ENCODE measurements around the gene FGD6. TPM values are rescaled to one million over a fixed set of nuclear protein-coding genes. Genes with fewer than 3 reads are reported as not detected.
A peak's percentile ranks its signal among the peaks of the same experiment; 100 is the strongest.

The FGD6 gene
- total and polyA plus RNA-seq, 4 experiments from 2014 or later, result 0.16 to 0.70 (median 0.69) TPM; not detected in 1

DNA sequence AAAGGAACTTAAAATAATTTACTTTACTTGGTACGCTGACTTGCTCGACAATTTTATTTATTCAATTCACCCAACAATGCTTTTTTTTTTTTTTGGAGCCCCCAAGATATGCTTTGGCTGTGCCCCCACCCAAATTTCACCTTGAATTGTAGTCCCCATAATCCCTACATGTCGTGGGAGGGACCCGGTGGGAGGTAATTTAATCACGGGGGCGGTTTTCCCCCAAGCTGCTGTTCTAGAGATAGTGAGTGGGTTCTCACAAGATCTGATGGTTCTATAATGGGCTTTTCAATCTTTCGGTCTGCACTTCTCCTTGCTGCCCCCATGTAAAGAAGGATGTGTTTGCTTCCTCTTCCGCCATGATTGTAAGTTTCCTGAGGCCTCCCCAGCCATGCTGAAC is 10.4 kb downstream of the FGD6 start:
- POLR2A ChIA-PET (ENCODE audit: partially characterized antibody), result no interaction called here
- Histone ChIP-seq H3K27ac (ENCODE audit: low read depth, low read length) (no peak overlapping the region), H3K9me3 (ENCODE audit: control insufficient read depth in 1 of 2, low read length in 2 of 2) (no peaks in the 10 kb centered on the region), H3K4me3 (ENCODE audit: low read length in 2 of 2) (no peak overlapping the region), H3K27me3 (ENCODE audit: insufficient read depth, low read length) (no peaks in the 10 kb centered on the region), H3K36me3 (ENCODE audit: insufficient read depth, low read length) (no peaks in the 10 kb centered on the region), H3K4me1 (ENCODE audit: insufficient read depth, low read length) (no peaks in the 10 kb centered on the region)
- intact Hi-C loops (cut with micrococcal nuclease), result no loop called here
- Mint-ChIP-seq H3K27me3 (peaks cover 0 to 1% of the 10 kb centered on the region in 2 donors), H3K9me3 (no peaks in the 10 kb centered on the region), H3K4me3 (no peak overlapping the region), H3K36me3 (no peaks in the 10 kb centered on the region), H3K27ac (no peak overlapping the region), H3K4me1 (no peaks in the 10 kb centered on the region)
- CTCF ChIA-PET (ENCODE audit: partially characterized antibody), result no interaction called here
- DNase-seq, result no peak

DNA sequence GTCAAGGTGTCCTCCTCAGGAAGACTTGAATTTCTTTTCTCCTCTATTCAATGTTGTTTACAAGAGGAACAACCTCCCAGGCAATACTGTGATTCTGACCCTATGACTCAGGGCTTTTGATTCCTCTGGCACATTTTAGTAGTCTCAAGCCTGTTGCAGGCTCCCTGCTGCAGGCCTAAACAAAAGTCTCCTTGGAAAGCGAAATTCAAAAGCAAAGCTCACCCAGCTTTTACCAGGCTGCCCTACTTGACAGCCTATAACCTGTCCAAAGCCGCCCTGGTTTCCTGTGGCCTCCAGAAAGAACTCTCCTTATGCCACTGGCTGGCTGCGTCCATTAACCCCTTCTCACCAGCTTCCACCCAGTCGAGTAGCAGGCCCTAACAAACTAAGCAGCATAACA is 11.6 kb downstream of the FGD6 start:
- H3K9me3 ChIP-seq (ENCODE audit: control insufficient read depth in 1 of 2, low read length in 2 of 2), result no peaks in the 10 kb centered on the region
- intact Hi-C loops (cut with micrococcal nuclease), result no loop called here
- ChIA-PET CTCF (ENCODE audit: partially characterized antibody) (interaction anchor here (0.9 kb wide), 1 partner anchor 11 kb away, joined by 3 read pairs; no protein-coding TSS in a partner anchor), POLR2A (ENCODE audit: partially characterized antibody) (no interaction called here)
- no peaks in the 10 kb centered on the region for H3K4me1 ChIP-seq (ENCODE audit: insufficient read depth, low read length)
- H3K36me3 ChIP-seq (ENCODE audit: insufficient read depth, low read length), result no peaks in the 10 kb centered on the region
- no peaks in the 10 kb centered on the region for H3K27me3 ChIP-seq (ENCODE audit: insufficient read depth, low read length)
- no peak overlapping the region for H3K27ac Mint-ChIP-seq
- H3K4me3 Mint-ChIP-seq, result no peak overlapping the region
- no peak overlapping the region for H3K4me3 ChIP-seq (ENCODE audit: low read length in 2 of 2)
- H3K27me3 Mint-ChIP-seq, result peaks cover 0 to 1% of the 10 kb centered on the region in 2 donors
- no peaks in the 10 kb centered on the region for H3K9me3 Mint-ChIP-seq
- no peaks in the 10 kb centered on the region for H3K4me1 Mint-ChIP-seq
- H3K36me3 Mint-ChIP-seq, result no peaks in the 10 kb centered on the region
- no peak overlapping the region for H3K27ac ChIP-seq (ENCODE audit: low read depth, low read length)
- DNase-seq, result no peak

DNA sequence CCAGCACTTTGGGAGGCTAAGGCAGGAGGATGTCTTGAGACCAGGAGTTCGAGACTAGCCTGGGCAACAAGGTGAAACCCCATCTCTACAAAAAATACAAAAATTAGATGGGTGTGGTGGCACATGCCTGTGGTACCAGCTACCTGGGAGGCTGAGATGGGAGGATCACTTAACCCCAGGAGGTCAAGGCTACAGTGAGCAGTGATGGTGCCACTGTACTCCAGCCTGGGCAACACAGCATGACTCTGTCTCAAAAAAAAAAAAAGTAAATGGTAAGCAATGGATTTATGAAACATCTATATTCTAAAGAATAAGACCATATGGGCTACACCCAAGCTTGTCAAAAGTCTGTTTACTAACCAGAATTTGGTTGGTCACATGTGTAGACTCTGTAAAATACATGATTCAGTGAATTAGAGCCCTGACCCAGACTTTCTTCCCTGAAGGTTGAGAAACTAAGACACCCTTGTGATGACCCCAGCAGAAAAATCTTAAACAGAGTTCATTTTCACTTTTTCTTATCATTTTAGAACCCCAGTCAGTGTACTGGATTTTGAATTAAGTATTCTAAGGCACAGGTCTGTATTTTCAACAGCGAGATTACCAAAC is 12.1 kb downstream of the FGD6 start:
- Histone ChIP-seq H3K4me1 (ENCODE audit: insufficient read depth, low read length) (no peaks in the 10 kb centered on the region), H3K9me3 (ENCODE audit: control insufficient read depth in 1 of 2, low read length in 2 of 2) (no peaks in the 10 kb centered on the region), H3K27ac (ENCODE audit: low read depth, low read length) (no peak overlapping the region), H3K36me3 (ENCODE audit: insufficient read depth, low read length) (no peaks in the 10 kb centered on the region), H3K27me3 (ENCODE audit: insufficient read depth, low read length) (no peaks in the 10 kb centered on the region), H3K4me3 (ENCODE audit: low read length in 2 of 2) (no peak overlapping the region)
- no peaks in the 10 kb centered on the region for H3K9me3 Mint-ChIP-seq
- H3K4me1 Mint-ChIP-seq, result no peaks in the 10 kb centered on the region
- peaks cover 0 to 1% of the 10 kb centered on the region in 2 donors for H3K27me3 Mint-ChIP-seq
- no peaks in the 10 kb centered on the region for H3K36me3 Mint-ChIP-seq
- no peak overlapping the region for H3K27ac Mint-ChIP-seq
- H3K4me3 Mint-ChIP-seq, result no peak overlapping the region
- POLR2A ChIA-PET (ENCODE audit: partially characterized antibody), result no interaction called here
- DNase-seq, result no peak
- CTCF ChIA-PET (ENCODE audit: partially characterized antibody), result interaction anchor here (0.6 to 0.9 kb wide), 2 partner anchors 11 to 37 kb away, joined by 3 read pairs; no protein-coding TSS in a partner anchor
- intact Hi-C loops (cut with micrococcal nuclease), result no loop called here

DNA sequence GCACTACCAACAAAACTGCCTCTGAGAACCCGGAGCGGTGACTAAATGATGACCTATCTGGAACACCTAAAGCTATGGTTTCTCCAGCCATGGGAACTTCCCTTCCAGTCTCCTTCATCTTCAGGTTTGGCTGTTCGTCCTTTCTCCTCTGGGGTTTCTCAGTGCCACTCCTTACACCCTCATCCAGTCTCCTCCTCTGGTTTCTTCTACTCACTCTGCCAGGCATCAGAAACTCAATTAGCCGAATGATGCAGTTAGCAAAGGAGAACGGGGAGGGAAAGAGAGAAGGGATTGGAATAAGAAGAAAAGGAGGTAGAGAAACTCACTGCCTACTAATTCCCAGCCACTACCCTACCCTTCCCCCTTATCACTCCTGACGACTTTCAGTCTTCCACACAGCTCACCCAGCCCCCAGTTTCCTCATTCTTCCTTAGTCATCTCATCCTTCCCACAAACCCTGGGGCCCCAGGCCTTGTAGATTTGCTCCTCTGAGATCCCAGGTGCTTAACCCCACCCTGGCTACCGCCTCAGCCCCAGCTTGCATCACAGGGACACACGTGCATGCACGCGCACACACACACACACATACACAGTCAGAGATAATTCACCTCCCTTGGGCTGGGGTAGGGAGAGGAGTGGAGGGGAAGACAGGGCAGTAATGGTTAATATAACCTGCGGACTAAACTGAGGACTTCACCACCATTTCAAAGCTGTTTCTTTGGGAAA is 13.0 kb downstream of the FGD6 start:
- Mint-ChIP-seq H3K27me3 (peaks cover 0 to 1% of the 10 kb centered on the region in 2 donors), H3K4me3 (no peak overlapping the region), H3K36me3 (no peaks in the 10 kb centered on the region), H3K4me1 (no peaks in the 10 kb centered on the region), H3K9me3 (no peaks in the 10 kb centered on the region), H3K27ac (no peak overlapping the region)
- Histone ChIP-seq H3K4me3 (ENCODE audit: low read length in 2 of 2) (no peak overlapping the region), H3K36me3 (ENCODE audit: insufficient read depth, low read length) (no peaks in the 10 kb centered on the region), H3K27ac (ENCODE audit: low read depth, low read length) (no peak overlapping the region), H3K4me1 (ENCODE audit: insufficient read depth, low read length) (no peaks in the 10 kb centered on the region), H3K27me3 (ENCODE audit: insufficient read depth, low read length) (no peaks in the 10 kb centered on the region), H3K9me3 (ENCODE audit: control insufficient read depth in 1 of 2, low read length in 2 of 2) (no peaks in the 10 kb centered on the region)
- no peak for DNase-seq
- ChIA-PET CTCF (ENCODE audit: partially characterized antibody) (interaction anchor here (0.6 kb wide), 1 partner anchor 37 kb away, joined by 3 read pairs; no protein-coding TSS in a partner anchor), POLR2A (ENCODE audit: partially characterized antibody) (no interaction called here)
- intact Hi-C loops (cut with micrococcal nuclease), result no loop called here

DNA sequence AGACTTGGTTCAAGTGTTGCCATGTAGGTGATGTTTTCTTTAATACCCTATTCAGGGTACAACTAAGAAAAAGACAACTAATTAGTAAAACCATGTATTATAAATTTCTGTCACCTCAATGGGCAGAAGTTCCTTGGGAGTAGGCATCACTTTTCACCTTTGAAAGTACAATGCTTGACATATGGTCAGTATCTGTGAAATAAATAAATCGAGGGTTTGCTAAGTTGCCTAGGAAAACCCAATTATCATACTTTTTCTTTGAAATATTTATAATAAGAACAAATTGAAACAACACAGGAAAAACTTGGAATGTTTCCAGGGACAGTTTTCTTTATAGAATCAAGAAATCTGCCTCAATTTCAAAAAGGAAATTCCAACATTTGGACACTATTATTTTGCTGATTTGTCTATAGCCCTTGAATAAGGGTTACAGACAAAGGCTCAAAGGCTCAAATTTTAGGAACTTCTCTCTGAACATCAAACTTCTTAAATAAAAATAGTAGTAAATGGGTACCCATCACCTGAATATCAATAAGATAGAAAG is 13.7 kb downstream of the FGD6 start:
- Histone ChIP-seq H3K9me3 (ENCODE audit: control insufficient read depth in 1 of 2, low read length in 2 of 2) (no peaks in the 10 kb centered on the region), H3K36me3 (ENCODE audit: insufficient read depth, low read length) (no peaks in the 10 kb centered on the region), H3K27me3 (ENCODE audit: insufficient read depth, low read length) (no peaks in the 10 kb centered on the region), H3K4me3 (ENCODE audit: low read length in 2 of 2) (no peak overlapping the region), H3K27ac (ENCODE audit: low read depth, low read length) (no peak overlapping the region), H3K4me1 (ENCODE audit: insufficient read depth, low read length) (no peaks in the 10 kb centered on the region)
- H3K27me3 Mint-ChIP-seq, result peaks cover 0 to 3% of the 10 kb centered on the region in 2 donors
- intact Hi-C loops (cut with micrococcal nuclease), result no loop called here
- H3K27ac Mint-ChIP-seq, result no peak overlapping the region
- no peaks in the 10 kb centered on the region for H3K9me3 Mint-ChIP-seq
- ChIA-PET POLR2A (ENCODE audit: partially characterized antibody) (no interaction called here), CTCF (ENCODE audit: partially characterized antibody) (no interaction called here)
- DNase-seq, result no peak
- no peaks in the 10 kb centered on the region for H3K4me1 Mint-ChIP-seq
- H3K36me3 Mint-ChIP-seq, result no peaks in the 10 kb centered on the region
- H3K4me3 Mint-ChIP-seq, result no peak overlapping the region

DNA sequence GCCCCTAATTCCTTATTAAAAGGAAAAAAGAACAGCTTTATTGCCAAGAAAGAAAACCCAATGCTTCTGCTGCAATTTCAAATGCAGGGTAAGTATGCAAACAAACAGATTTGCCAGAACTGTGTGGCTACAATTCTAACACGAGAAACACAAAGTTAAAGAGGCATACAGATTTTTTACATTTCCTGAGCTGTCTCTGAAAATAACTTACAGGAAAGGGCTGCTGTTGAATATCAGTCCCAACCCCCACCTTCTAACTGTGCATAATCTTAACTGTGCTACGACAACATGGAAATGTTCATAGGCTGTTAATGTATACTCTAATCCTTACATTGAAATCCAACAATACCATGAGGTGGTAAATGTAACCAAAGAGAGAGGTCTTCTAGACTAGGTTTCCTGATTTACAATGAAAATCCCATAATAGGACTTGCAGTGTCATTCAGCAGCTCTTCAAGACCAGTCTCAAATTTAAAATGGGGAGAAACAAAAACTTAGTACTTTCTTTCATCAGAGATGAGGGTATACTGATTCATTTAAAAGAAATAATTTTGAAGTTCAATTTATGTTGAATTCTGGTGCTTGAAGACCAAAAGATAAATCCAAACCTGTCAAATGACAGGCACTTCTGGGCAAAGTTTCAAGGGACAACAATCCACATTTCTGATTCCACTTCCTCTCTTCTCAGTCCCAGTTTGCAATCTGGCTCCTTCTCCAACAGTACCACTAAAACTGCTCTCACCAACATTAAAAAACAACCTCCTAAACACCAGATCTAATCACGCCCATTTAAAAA is 14.4 kb downstream of the FGD6 start:
- DNase-seq, result no peak

DNA sequence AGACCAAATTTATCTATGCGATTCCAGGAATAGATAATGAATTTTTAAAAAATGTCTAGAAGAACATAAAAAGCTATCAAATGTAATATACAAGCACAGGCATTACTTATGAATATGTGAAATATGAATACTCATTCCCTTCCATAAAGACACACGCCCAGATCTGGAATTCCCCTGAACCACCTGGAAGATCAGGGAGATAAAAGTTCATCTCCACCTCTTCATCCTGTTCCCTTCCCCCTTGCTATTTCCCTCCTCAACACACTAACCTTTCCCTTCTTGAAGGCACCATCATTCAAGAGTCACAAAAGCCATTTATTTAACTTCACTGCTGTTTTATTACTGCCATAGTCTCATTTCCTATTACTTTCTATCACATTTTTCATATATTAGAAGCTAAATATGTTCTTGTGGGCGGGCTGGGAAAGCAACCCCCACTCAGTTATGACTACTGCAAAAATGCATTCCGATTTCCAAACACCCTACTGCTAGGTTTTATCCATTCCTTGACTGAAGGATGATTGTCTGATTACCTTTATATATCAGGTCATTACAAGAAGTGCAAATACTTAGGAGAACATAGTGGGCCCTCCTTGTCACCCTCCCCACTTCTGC is 16.1 kb downstream of the FGD6 start:
- Mint-ChIP-seq H3K27ac (peak overlapping the region in 1 of 7 donors; percentile 20), H3K4me3 (no peak overlapping the region), H3K27me3 (peaks cover 0 to 1% of the 10 kb centered on the region in 2 donors), H3K36me3 (no peaks in the 10 kb centered on the region), H3K4me1 (no peaks in the 10 kb centered on the region), H3K9me3 (no peaks in the 10 kb centered on the region)
- no peak overlapping the region for H3K4me3 ChIP-seq (ENCODE audit: low read length in 2 of 2)
- no peak for DNase-seq
- POLR2A ChIA-PET (ENCODE audit: partially characterized antibody), result no interaction called here
- intact Hi-C loops (cut with micrococcal nuclease), result no loop called here
- H3K4me1 ChIP-seq (ENCODE audit: insufficient read depth, low read length), result no peaks in the 10 kb centered on the region
- no peaks in the 10 kb centered on the region for H3K27me3 ChIP-seq (ENCODE audit: insufficient read depth, low read length)
- H3K36me3 ChIP-seq (ENCODE audit: insufficient read depth, low read length), result no peaks in the 10 kb centered on the region
- CTCF ChIA-PET (ENCODE audit: partially characterized antibody), result interaction anchor here (0.8 to 1.3 kb wide), 3 partner anchors 31 to 84 kb away, joined by 3 to 4 read pairs (median 3); no protein-coding TSS in a partner anchor
- no peak overlapping the region for H3K27ac ChIP-seq (ENCODE audit: low read depth, low read length)
- H3K9me3 ChIP-seq (ENCODE audit: control insufficient read depth in 1 of 2, low read length in 2 of 2), result no peaks in the 10 kb centered on the region

More for the DNA sequence above, 14.4 kb downstream of the FGD6 start:
- ChIA-PET POLR2A (ENCODE audit: partially characterized antibody) (no interaction called here), CTCF (ENCODE audit: partially characterized antibody) (no interaction called here)
- no peaks in the 10 kb centered on the region for H3K27me3 ChIP-seq (ENCODE audit: insufficient read depth, low read length)
- intact Hi-C loops (cut with micrococcal nuclease), result no loop called here
- no peak overlapping the region for H3K4me3 ChIP-seq (ENCODE audit: low read length in 2 of 2)
- H3K27me3 Mint-ChIP-seq, result peaks cover 0 to 3% of the 10 kb centered on the region in 2 donors
- H3K4me1 Mint-ChIP-seq, result no peaks in the 10 kb centered on the region
- H3K4me3 Mint-ChIP-seq, result no peak overlapping the region
- H3K4me1 ChIP-seq (ENCODE audit: insufficient read depth, low read length), result no peaks in the 10 kb centered on the region
- H3K36me3 Mint-ChIP-seq, result no peaks in the 10 kb centered on the region
- no peaks in the 10 kb centered on the region for H3K9me3 Mint-ChIP-seq
- no peak overlapping the region for H3K27ac ChIP-seq (ENCODE audit: low read depth, low read length)
- H3K36me3 ChIP-seq (ENCODE audit: insufficient read depth, low read length), result no peaks in the 10 kb centered on the region
- no peak overlapping the region for H3K27ac Mint-ChIP-seq
- no peaks in the 10 kb centered on the region for H3K9me3 ChIP-seq (ENCODE audit: control insufficient read depth in 1 of 2, low read length in 2 of 2)
